Adrenal gland (tissue), 5 donors: ENCODE data around the gene REC8.

ENCODE experiments used
- POLR2A ChIP-seq, 2 donors: fragments of 450-650 bp; IDR thresholded peaks; one replicate each; pipeline ENCODE4 v1.6.1; 2017; ENCODE audit warnings: antibody characterized with exemption in 2 of 2, mild to moderate bottlenecking in 2 of 2, moderate library complexity in 1 of 2
- TF ChIP-seq, protein P1 (sequence below), 6 experiments: fragments of 450-650 bp in 4 of 6; fragments of 200-600 bp in 2 of 6; sonication (generic) in 1 of 6; IDR thresholded peaks; 1 replicate in 5 of 6; 2 replicates in 1 of 6; pipeline versions ENCODE4 v1.5.1 to v1.8.0; 2016 to 2021; ENCODE audit warnings: antibody characterized with exemption in 6 of 6, mild to moderate bottlenecking in 2 of 6, moderate library complexity in 1 of 6
- donor health status: DM: no; HTN: no; CAD: no.

DNA sequence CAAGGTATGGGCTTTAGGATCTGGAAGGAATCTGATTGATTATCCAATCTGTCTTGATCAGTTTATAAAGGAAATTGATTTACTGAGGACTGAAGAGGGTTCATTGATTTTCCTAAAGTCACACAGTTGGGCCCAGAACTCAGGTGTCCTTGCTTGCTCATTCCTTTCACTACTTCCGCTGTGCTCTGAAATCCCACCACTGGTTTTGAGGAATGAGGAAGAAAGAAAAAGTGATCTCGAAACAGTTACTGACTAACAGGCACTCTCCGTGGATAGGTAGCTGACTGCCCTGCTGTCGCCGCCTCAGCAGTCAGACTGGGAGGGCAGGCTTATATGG, 41.5 kb upstream of the REC8 start, which contains the start of gene FITM1:
- TF ChIP-seq, protein P1, sequence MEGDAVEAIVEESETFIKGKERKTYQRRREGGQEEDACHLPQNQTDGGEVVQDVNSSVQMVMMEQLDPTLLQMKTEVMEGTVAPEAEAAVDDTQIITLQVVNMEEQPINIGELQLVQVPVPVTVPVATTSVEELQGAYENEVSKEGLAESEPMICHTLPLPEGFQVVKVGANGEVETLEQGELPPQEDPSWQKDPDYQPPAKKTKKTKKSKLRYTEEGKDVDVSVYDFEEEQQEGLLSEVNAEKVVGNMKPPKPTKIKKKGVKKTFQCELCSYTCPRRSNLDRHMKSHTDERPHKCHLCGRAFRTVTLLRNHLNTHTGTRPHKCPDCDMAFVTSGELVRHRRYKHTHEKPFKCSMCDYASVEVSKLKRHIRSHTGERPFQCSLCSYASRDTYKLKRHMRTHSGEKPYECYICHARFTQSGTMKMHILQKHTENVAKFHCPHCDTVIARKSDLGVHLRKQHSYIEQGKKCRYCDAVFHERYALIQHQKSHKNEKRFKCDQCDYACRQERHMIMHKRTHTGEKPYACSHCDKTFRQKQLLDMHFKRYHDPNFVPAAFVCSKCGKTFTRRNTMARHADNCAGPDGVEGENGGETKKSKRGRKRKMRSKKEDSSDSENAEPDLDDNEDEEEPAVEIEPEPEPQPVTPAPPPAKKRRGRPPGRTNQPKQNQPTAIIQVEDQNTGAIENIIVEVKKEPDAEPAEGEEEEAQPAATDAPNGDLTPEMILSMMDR (IDR thresholded peaks at IDR 0.05) = no peak
- no peak for TF ChIP-seq POLR2A (IDR thresholded peaks at IDR 0.05)
